ENCODE measurements around the gene FAAP20.

DNA sequence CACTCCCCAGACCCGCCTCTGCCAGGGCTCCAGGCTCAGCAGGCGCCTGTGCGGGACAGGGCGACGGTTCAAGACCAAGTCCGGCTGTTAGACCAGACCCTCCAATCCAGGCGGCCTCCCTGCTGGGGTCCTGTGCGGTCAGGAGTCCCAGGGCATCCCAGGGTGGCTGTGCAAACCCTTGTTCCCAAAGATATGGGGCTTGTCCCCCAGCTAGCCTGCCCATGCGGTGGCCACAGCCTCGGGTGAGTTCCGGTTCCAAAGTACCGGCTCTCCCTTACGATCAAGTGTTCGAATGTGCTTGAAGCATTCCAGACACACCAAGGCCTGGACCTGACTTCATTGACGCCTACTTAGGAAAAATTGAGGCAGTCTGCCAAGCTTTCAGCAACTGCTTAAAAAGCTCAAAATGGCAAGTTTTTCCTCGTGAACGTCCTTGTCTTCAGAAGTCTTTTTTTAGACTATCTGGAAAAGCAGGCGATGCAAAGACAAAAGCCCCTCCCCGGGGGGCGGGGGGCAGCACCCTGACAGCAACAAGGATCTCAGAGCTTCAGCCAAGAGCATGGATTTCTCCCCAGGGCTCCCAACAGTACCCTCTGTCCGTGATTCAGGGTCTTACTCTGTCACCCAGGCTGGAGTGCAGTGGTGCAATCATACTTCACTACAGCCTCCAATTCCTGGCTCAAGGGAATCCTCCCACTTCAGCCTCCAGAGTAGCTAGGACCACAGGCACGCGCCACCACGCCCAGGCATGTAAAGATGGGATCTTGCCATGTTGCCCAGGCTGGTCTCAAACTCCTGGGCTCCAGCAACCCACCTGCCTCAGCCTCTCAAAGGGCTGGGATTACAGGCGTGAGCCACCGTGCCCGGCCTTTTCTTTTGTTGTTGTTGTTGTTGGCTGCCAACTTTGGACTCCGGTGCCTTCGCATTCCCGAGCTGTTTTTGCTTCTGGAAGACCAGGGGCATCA lies 2.3 kb downstream of the FAAP20 start:
- TF ChIP-seq MYC (IDR thresholded peaks at IDR 0.05; ENCODE audit: low read depth, low read length) = no peak
- no peak for TF ChIP-seq MYC (CRISPR knock-in tag; IDR thresholded peaks at IDR 0.05; ENCODE audit: borderline replicate concordance, low read depth)
- no peak for TF ChIP-seq SNRNP70 (optimal IDR thresholded peaks at IDR 0.05; ENCODE audit: low read depth, low read length)
- TF ChIP-seq ZNF586 (CRISPR knock-in tag; conservative IDR thresholded peaks at IDR 0.05) = no peak
